ENCODE data around the gene ART4.

The ART4 gene

DNA sequence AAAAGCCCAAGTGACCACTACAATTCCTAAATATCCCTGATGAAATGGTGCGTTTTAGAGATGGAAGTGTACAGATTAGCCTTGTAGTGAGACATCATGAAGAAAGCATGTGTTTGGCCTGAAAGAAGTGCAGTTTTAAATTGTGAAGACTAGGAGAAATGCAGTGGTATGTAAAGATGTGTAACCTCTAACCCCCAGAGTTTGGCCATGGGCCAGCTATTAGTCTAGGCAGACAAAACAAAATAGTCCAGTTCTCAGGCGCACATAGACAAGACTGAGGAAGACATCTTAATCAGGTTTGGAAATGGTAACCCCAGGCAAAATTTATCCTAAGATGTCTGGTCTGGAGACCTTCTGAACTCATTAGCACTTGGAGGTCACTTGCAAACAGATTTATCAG, 63.5 kb downstream of the ART4 start:
- DNase-seq (ENCODE audit: low read depth): no peak
- TF ChIP-seq, protein P1, sequence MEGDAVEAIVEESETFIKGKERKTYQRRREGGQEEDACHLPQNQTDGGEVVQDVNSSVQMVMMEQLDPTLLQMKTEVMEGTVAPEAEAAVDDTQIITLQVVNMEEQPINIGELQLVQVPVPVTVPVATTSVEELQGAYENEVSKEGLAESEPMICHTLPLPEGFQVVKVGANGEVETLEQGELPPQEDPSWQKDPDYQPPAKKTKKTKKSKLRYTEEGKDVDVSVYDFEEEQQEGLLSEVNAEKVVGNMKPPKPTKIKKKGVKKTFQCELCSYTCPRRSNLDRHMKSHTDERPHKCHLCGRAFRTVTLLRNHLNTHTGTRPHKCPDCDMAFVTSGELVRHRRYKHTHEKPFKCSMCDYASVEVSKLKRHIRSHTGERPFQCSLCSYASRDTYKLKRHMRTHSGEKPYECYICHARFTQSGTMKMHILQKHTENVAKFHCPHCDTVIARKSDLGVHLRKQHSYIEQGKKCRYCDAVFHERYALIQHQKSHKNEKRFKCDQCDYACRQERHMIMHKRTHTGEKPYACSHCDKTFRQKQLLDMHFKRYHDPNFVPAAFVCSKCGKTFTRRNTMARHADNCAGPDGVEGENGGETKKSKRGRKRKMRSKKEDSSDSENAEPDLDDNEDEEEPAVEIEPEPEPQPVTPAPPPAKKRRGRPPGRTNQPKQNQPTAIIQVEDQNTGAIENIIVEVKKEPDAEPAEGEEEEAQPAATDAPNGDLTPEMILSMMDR (conservative IDR thresholded peaks at IDR 0.05; ENCODE audit: low read length): no peak

DNA sequence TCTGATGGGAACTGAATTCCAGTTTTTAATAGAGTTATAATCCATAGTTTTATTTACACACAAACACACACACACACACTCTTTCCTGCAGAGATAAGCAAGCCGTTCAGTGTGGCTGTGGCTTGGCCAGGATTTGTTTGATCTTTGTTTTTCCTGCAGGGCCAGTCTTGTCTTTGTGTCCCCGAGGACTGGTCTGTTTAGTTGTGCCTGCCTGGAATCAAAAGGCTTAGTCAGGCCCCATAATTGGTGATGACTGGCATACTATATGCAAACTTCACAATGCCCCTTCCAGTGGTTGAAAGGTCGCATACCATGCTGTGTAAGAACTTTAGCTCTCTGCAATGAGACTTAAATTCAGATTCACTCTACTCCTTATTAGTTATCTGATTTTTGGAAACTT, 66.1 kb downstream of the ART4 start:
- TF ChIP-seq, protein P1 (conservative IDR thresholded peaks at IDR 0.05; ENCODE audit: low read length): no peak
- H3K4me3 ChIP-seq (ENCODE audit: low read length): no peak overlapping the region
- DNase-seq (ENCODE audit: low read depth): no peak

More for the DNA sequence above, 63.5 kb downstream of the ART4 start:
- no peak overlapping the region for H3K4me3 ChIP-seq (ENCODE audit: low read length)

DNA sequence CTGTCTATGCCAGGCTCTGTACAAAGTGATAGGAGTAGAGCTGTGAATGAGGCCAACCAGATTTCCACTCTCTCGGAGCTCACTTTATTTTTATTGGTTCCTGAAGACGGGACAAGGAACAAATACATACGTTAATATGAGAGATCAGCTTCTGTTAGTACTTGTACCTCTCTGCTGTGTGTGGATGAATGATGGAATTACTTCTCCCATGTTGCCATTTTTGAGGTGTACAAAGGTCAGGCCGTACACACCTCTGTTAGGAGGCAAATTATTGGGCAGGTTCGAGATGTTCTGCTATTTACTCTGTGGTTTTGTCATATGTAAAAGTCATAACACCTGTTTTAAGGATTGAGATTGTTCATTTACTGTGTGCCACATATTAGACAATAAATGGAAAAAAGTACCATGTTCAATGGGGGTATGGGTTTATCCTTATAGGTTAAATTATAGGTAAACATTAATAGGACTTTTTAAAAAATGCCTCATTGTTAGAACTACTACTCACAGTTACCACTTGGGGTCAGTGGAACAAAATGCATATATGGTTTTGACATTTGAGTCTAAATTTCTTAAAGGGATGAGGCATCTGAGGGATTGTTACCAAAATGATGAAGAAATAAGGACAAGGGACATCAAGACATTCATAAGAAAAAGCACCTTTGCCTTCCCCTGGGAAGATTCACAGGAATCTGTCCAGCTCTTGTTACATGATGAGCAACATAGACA, 66.9 kb downstream of the ART4 start:
- peak; percentile 9 for DNase-seq (ENCODE audit: low read depth)
- peak overlapping the region; percentile 94 for H3K4me3 ChIP-seq (ENCODE audit: low read length)
- TF ChIP-seq, protein P1 (conservative IDR thresholded peaks at IDR 0.05; ENCODE audit: low read length): peak; percentile 36

GRCh38 chr12:14775636-14775980, 67.7 kb downstream of the ART4 start:
- peak; percentile 67 for DNase-seq (ENCODE audit: low read depth)
- TF ChIP-seq, protein P1 (conservative IDR thresholded peaks at IDR 0.05; ENCODE audit: low read length): no peak
- H3K4me3 ChIP-seq (ENCODE audit: low read length): peak overlapping the region; percentile 94
